Mucosa of stomach (tissue), 1 donor: Measurements from ENCODE around the gene CNNM1.

Source experiments
- H3K27me3 ChIP-seq: one replicate; pipeline ENCODE4 v1.7.0; 2013; ENCODE audit warnings: mild to moderate bottlenecking, low read length; ENCODE audit not compliant: control insufficient read depth, insufficient read depth
- H3K36me3 ChIP-seq: one replicate; pipeline ENCODE4 v1.7.0; 2013; ENCODE audit warnings: low read length; ENCODE audit not compliant: control insufficient read depth, insufficient read depth
- H3K4me1 ChIP-seq: one replicate; pipeline ENCODE4 v1.7.0; 2013; ENCODE audit warnings: mild to moderate bottlenecking, low read length; ENCODE audit not compliant: control insufficient read depth, insufficient read depth
- H3K4me3 ChIP-seq: one replicate; pipeline ENCODE4 v1.7.0; 2013; ENCODE audit warnings: low read length
- H3K9ac ChIP-seq: one replicate; pipeline ENCODE4 v1.7.0; 2013; ENCODE audit warnings: mild to moderate bottlenecking, low read length, moderate library complexity
- H3K9me3 ChIP-seq: one replicate; pipeline ENCODE4 v1.7.0; 2013; ENCODE audit warnings: mild to moderate bottlenecking, low read length, moderate library complexity; ENCODE audit not compliant: control insufficient read depth
- donor health status: Pancreatic carcinoma.

CNNM1 gene

GRCh38 chr10:99427566-99428190 is 98.5 kb downstream of the CNNM1 start:
- no peaks in the 10 kb centered on the region for H3K36me3 ChIP-seq
- H3K4me3 ChIP-seq = no peak overlapping the region
- H3K9me3 ChIP-seq = no peaks in the 10 kb centered on the region
- peaks cover 11% of the 10 kb centered on the region for H3K4me1 ChIP-seq
- H3K27me3 ChIP-seq = no peaks in the 10 kb centered on the region
- H3K9ac ChIP-seq = no peak overlapping the region

- Histone ChIP-seq H3K36me3 (no peaks in the 10 kb centered on the region), H3K9ac (peak overlapping the region; percentile 90), H3K9me3 (no peaks in the 10 kb centered on the region), H3K4me3 (peak overlapping the region; percentile 99), H3K27me3 (no peaks in the 10 kb centered on the region), H3K4me1 (peaks cover 17% of the 10 kb centered on the region)
Observed at GRCh38 chr10:99429517-99430095, 100.5 kb downstream of the CNNM1 start.

GRCh38 chr10:99430116-99430450 is 100.9 kb downstream of the CNNM1 start:
- Histone ChIP-seq H3K36me3 (no peaks in the 10 kb centered on the region), H3K4me3 (peak overlapping the region; percentile 99), H3K27me3 (no peaks in the 10 kb centered on the region), H3K9ac (peak overlapping the region; percentile 90), H3K4me1 (peaks cover 17% of the 10 kb centered on the region), H3K9me3 (no peaks in the 10 kb centered on the region)

GRCh38 chr10:99430451-99431189 is 101.5 kb downstream of the CNNM1 start, which contains the start of gene GOT1:
Gene GOT1 (minus strand): TSS chr10:99430624. CDS start chr10:99430565, 59 bp downstream.
- Histone ChIP-seq H3K36me3 (no peaks in the 10 kb centered on the region), H3K9ac (peak within 1 kb of the TSS; percentile 90), H3K9me3 (no peaks in the 10 kb centered on the region), H3K4me1 (peaks cover 17% of the 10 kb centered on the region), H3K4me3 (peak within 1 kb of the TSS; percentile 99), H3K27me3 (no peaks in the 10 kb centered on the region)

- Histone ChIP-seq H3K9me3 (no peaks in the 10 kb centered on the region), H3K27me3 (no peaks in the 10 kb centered on the region), H3K9ac (peak overlapping the region; percentile 88), H3K4me3 (peak overlapping the region; percentile 73), H3K4me1 (peaks cover 17% of the 10 kb centered on the region), H3K36me3 (no peaks in the 10 kb centered on the region)
Observed at GRCh38 chr10:99431190-99431760, 102.1 kb downstream of the CNNM1 start.

- H3K27me3 ChIP-seq = no peaks in the 10 kb centered on the region
- H3K9me3 ChIP-seq = no peaks in the 10 kb centered on the region
- no peak overlapping the region for H3K9ac ChIP-seq
- no peaks in the 10 kb centered on the region for H3K36me3 ChIP-seq
- H3K4me3 ChIP-seq = no peak overlapping the region
- peaks cover 17% of the 10 kb centered on the region for H3K4me1 ChIP-seq
Observed at GRCh38 chr10:99432047-99432446, 102.9 kb downstream of the CNNM1 start.

- peaks cover 17% of the 10 kb centered on the region for H3K4me1 ChIP-seq
- H3K27me3 ChIP-seq = no peaks in the 10 kb centered on the region
- no peak overlapping the region for H3K4me3 ChIP-seq
- no peaks in the 10 kb centered on the region for H3K36me3 ChIP-seq
- no peak overlapping the region for H3K9ac ChIP-seq
- no peaks in the 10 kb centered on the region for H3K9me3 ChIP-seq
Observed at GRCh38 chr10:99432881-99433280, 103.7 kb downstream of the CNNM1 start.

GRCh38 chr10:99433378-99434020 is 104.3 kb downstream of the CNNM1 start:
- H3K9me3 ChIP-seq = no peaks in the 10 kb centered on the region
- no peak overlapping the region for H3K9ac ChIP-seq
- peaks cover 17% of the 10 kb centered on the region for H3K4me1 ChIP-seq
- H3K36me3 ChIP-seq = no peaks in the 10 kb centered on the region
- no peaks in the 10 kb centered on the region for H3K27me3 ChIP-seq
- no peak overlapping the region for H3K4me3 ChIP-seq

- Histone ChIP-seq H3K36me3 (no peaks in the 10 kb centered on the region), H3K4me1 (peaks cover 11% of the 10 kb centered on the region)
Observed at GRCh38 chr10:99435986-99436638, 107.0 kb downstream of the CNNM1 start.

GRCh38 chr10:99438890-99439289 is 109.7 kb downstream of the CNNM1 start:
- H3K27me3 ChIP-seq = no peaks in the 10 kb centered on the region
- no peak overlapping the region for H3K9ac ChIP-seq
- no peak overlapping the region for H3K4me3 ChIP-seq
- no peaks in the 10 kb centered on the region for H3K9me3 ChIP-seq
- no peaks in the 10 kb centered on the region for H3K4me1 ChIP-seq
- H3K36me3 ChIP-seq = no peaks in the 10 kb centered on the region

More at GRCh38 chr10:99435986-99436638, 107.0 kb downstream of the CNNM1 start:
- Histone ChIP-seq H3K27me3 (no peaks in the 10 kb centered on the region), H3K4me3 (no peak overlapping the region), H3K9ac (no peak overlapping the region), H3K9me3 (no peaks in the 10 kb centered on the region)

- Histone ChIP-seq H3K9me3 (no peaks in the 10 kb centered on the region), H3K36me3 (no peaks in the 10 kb centered on the region), H3K27me3 (peaks cover 4% of the 10 kb centered on the region), H3K9ac (no peak overlapping the region), H3K4me3 (no peak overlapping the region), H3K4me1 (no peaks in the 10 kb centered on the region)
Observed at GRCh38 chr10:99442394-99442793, 113.2 kb downstream of the CNNM1 start.
